Measurements from ENCODE around the gene ASXL1.
"Not testable (repeated sequence)": the region's sequence is repeated elsewhere in the genome, so short reads cannot be mapped to it uniquely, and the experiment has no call there.

ASXL1 gene

DNA sequence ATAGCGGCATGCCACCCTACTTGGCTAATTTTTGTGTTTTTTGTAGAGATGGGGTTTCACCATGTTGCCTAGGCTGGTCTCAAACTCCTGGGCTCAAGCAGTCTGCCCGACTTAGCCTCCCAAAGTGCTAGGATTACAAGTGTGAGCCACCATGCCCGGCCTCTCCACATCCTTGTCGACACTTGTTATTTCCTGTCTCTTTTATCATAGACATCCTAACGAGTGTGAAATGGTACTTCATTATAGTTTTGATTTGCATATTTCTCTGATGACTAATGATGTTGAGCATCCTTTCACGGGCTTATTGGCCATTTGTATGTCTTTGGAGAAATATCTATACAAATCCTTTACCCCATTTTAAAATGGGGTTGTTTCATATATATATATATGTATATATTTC is 39.0 kb upstream of the ASXL1 start:
- Histone ChIP-seq H3K27ac (no peak overlapping the region), H3K4me3 (no peak overlapping the region)
- TF ChIP-seq, protein P1, sequence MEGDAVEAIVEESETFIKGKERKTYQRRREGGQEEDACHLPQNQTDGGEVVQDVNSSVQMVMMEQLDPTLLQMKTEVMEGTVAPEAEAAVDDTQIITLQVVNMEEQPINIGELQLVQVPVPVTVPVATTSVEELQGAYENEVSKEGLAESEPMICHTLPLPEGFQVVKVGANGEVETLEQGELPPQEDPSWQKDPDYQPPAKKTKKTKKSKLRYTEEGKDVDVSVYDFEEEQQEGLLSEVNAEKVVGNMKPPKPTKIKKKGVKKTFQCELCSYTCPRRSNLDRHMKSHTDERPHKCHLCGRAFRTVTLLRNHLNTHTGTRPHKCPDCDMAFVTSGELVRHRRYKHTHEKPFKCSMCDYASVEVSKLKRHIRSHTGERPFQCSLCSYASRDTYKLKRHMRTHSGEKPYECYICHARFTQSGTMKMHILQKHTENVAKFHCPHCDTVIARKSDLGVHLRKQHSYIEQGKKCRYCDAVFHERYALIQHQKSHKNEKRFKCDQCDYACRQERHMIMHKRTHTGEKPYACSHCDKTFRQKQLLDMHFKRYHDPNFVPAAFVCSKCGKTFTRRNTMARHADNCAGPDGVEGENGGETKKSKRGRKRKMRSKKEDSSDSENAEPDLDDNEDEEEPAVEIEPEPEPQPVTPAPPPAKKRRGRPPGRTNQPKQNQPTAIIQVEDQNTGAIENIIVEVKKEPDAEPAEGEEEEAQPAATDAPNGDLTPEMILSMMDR (IDR thresholded peaks at IDR 0.05) = no peak
- DNase-seq (ENCODE audit: low spot score) = no peak

DNA sequence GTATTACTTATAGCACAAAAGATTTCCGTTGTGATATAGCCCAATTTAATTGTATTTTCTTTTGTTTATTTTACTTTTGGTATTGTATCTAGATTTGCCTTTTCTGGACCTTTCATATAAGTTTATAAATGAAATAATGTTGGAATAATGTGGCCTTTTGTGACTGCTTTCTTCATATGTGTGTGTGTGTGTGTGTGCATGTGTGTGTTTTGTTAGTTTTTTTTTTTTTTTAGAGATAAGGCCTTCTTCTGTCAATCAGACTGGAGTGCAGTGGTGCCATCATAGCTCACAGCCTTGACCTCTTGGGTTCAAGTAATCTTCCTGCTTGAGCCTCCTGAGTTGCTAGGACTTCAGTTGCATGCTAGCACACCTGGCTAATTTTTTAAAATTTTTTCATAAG is 37.8 kb upstream of the ASXL1 start:
- TF ChIP-seq, protein P1 (IDR thresholded peaks at IDR 0.05) = no peak
- Histone ChIP-seq H3K4me3 (no peak overlapping the region), H3K27ac (no peak overlapping the region)
- DNase-seq (ENCODE audit: low spot score) = no peak

DNA sequence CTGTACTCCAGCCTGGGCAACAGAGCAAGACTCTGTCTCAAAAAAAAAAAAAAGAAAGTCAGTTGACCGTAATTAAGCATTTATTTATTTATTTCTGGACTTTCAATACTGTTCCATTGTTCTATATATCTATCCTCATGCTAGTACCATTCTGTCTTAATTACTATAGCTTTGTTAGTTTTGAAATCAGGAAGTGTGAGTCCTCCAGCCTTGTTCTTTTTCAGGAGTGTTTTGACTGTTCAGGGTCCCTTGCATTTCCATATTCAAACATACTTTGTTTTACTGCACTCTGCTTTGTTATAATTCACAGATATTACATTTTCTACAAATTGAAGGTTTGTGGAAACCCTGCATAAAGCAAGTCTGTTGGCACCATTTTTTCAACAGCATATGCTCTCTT is 36.7 kb upstream of the ASXL1 start:
- TF ChIP-seq, protein P1 (IDR thresholded peaks at IDR 0.05) = no peak
- Histone ChIP-seq H3K27ac (no peak overlapping the region), H3K4me3 (no peak overlapping the region)
- DNase-seq (ENCODE audit: low spot score) = no peak

DNA sequence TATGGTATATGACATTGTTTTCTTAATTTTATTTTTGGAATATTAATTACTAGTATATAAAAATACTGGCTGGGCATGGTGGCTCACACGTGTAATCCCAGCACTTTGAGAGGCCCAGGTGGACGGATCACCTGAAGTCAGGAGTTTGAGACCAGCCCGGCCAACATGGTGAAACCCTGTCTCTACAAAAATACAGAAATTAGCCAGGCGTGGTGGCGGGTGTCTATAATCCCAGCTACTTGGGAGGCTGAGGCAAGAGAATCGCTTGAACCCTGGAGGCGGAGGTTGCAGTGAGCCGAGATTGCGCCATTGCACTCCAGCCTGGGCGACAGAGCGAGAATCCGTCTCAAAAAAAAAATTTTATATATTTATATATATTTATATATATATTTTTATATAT is 35.9 kb upstream of the ASXL1 start:
- not testable (repeated sequence) for DNase-seq (ENCODE audit: low spot score); H3K27ac ChIP-seq; H3K4me3 ChIP-seq

DNA sequence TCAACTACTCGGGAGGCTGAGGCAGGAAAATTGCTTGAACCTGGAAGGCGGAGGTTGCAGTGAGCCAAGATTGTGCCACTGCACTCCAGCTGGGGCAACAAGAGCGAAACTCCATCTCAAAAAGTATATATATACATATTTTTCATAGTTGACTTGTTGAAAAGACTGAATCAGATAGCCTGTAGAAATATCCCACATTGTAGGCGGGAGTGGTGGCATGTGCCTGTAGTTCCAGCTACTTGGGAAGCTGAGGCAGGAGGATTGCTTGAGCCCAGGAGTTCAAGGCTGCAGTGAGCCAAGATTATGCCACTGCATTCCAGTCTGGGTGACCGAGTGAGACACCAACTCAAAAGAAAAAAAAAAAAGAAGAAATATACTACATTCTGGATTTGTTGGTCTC is 34.4 kb upstream of the ASXL1 start:
- DNase-seq (ENCODE audit: low spot score); H3K27ac ChIP-seq; H3K4me3 ChIP-seq: not testable (repeated sequence)

DNA sequence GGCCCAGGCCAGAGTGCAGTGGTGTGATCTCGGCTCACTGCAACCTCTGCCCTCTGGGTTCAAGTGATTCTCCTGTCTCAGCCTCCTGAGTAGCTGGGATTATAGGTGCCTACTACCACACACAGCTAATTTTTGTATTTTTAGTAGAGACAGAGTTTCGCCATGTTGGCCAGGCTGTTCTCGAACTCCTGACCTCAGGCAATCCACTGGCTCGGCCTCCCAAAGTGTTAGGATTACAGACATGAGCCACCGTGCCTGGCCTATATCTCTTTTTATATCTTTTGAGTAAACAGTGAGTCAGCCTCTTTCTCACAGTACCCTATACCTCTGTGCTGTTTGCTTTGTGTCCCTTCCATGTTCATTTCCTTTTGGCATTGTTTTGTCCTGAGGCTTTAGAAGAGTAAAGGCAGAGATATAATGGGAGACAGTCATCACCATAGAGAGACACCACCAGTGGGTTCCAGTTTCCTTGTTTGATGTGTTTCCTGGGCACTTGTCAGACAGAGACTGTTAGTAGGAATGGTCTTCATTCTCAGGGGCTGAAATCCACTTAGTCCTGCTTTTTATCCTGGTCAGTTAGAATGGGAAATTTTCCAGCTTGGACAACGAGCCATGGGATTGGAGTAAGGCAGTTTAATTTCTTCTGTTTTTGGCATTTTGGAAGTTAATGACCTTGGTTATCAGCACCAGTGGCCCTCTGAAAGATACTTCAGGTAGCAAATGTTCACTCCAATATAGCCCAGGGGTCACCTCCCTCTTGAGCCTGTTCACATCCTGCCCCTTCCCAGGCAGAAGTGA is 32.2 kb upstream of the ASXL1 start:
- no peak overlapping the region for H3K27ac ChIP-seq
- DNase-seq (ENCODE audit: low spot score) = no peak
- TF ChIP-seq, protein P1 (IDR thresholded peaks at IDR 0.05) = no peak
- no peak overlapping the region for H3K4me3 ChIP-seq

DNA sequence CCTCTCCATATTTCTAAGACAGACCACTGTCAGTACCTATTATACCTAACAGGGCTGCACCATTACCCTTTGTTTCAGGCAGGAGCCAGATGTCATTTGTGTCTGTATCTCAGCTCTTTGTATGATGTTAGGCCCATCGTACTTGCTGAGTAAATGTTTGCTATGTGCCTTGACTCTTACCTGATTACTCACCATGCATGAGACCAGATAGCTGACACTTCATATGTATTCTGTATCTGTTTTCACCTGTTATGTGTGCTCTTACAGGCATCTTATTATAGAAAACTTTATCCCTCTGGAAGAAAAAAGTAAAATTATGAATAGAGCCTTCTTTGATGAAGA is 31.7 kb upstream of the ASXL1 start:
- no peak for DNase-seq (ENCODE audit: low spot score)
- TF ChIP-seq, protein P1 (IDR thresholded peaks at IDR 0.05) = no peak
- H3K27ac ChIP-seq = no peak overlapping the region
- H3K4me3 ChIP-seq = no peak overlapping the region

DNA sequence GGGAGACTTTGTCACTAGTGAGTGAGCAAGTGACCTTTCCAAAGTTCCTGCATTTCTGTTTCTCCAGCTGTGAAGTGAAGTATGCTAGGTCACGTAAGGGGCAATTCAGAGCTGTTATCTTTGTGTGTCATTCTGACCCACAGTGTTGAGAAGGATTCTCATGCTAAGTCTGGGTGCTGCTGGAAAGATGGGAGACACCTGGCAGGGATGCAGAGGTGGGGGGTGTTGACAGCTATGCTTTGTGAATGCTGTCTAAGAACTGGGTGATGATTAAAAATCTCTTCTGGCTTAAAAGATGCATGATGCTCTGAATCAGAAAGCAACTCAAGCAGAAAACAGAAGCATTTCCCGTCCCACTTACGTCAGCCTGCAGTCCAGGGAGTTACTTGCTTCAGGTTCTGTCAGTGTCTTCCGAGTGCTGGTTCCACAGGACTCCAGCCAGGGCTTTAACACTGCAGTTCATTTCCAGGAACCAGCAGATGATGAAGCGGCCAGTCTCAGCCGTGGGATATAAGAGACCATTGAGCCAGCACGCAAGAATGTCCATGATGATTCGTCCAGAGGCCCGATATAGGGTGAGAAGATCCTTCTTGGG is 30.9 kb upstream of the ASXL1 start:
- Histone ChIP-seq H3K27ac (no peak overlapping the region), H3K4me3 (no peak overlapping the region)
- TF ChIP-seq, protein P1 (IDR thresholded peaks at IDR 0.05) = no peak
- no peak for DNase-seq (ENCODE audit: low spot score)

Measured in coronary artery (tissue), 2 donors.